Panc1 (cell line): ENCODE results near the gene RIPK1.

Experiments used
- POLR2AphosphoS5 ChIP-seq: IDR thresholded peaks from 2 replicates; pipeline ENCODE4 v1.6.1; 2012; ENCODE audit warnings: mild to moderate bottlenecking, low read depth, low read length, moderate library complexity
- SIN3A ChIP-seq: IDR thresholded peaks from 2 replicates; pipeline ENCODE4 v1.6.1; 2012; ENCODE audit warnings: low read depth, mild to moderate bottlenecking, low read length, moderate library complexity, borderline replicate concordance; ENCODE audit not compliant: insufficient read depth
- TF ChIP-seq, protein P1 (sequence below): fragments of 450-650 bp; IDR thresholded peaks from 2 replicates; pipeline ENCODE4 v1.5.1; 2017; ENCODE audit warnings: mild to moderate bottlenecking
- TF ChIP-seq, protein P2 (sequence below), 2 experiments: IDR thresholded peaks; 2 replicates each; pipeline ENCODE4 v1.6.1; 2011 to 2012; ENCODE audit warnings: low read depth in 2 of 2, control low read depth in 1 of 2, low read length in 1 of 2, mild to moderate bottlenecking in 1 of 2, moderate library complexity in 1 of 2; ENCODE audit not compliant: insufficient read depth in 1 of 2

DNA sequence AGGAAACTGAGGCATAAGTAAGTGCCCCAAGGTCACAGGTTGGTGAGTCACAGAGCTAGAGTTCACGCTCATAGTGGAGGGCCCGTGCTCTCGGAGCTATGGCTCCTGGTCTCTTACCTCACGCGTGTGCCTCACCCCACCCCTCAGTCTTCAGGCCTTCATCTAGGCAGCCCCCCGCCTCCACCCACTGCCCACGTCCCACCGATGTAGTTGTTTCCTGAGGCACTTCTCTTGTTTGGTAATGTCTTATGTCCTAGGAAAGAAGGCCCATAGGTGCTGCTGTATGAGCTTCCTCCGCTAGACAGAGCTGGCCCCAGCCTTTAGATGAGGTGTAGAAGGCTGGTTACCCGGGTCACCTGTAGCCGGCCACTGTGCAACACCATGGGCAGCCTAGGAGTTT lies 5.1 kb downstream of the RIPK1 start:
- TF ChIP-seq, protein P1, sequence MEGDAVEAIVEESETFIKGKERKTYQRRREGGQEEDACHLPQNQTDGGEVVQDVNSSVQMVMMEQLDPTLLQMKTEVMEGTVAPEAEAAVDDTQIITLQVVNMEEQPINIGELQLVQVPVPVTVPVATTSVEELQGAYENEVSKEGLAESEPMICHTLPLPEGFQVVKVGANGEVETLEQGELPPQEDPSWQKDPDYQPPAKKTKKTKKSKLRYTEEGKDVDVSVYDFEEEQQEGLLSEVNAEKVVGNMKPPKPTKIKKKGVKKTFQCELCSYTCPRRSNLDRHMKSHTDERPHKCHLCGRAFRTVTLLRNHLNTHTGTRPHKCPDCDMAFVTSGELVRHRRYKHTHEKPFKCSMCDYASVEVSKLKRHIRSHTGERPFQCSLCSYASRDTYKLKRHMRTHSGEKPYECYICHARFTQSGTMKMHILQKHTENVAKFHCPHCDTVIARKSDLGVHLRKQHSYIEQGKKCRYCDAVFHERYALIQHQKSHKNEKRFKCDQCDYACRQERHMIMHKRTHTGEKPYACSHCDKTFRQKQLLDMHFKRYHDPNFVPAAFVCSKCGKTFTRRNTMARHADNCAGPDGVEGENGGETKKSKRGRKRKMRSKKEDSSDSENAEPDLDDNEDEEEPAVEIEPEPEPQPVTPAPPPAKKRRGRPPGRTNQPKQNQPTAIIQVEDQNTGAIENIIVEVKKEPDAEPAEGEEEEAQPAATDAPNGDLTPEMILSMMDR: no peak
- TF ChIP-seq, protein P2, sequence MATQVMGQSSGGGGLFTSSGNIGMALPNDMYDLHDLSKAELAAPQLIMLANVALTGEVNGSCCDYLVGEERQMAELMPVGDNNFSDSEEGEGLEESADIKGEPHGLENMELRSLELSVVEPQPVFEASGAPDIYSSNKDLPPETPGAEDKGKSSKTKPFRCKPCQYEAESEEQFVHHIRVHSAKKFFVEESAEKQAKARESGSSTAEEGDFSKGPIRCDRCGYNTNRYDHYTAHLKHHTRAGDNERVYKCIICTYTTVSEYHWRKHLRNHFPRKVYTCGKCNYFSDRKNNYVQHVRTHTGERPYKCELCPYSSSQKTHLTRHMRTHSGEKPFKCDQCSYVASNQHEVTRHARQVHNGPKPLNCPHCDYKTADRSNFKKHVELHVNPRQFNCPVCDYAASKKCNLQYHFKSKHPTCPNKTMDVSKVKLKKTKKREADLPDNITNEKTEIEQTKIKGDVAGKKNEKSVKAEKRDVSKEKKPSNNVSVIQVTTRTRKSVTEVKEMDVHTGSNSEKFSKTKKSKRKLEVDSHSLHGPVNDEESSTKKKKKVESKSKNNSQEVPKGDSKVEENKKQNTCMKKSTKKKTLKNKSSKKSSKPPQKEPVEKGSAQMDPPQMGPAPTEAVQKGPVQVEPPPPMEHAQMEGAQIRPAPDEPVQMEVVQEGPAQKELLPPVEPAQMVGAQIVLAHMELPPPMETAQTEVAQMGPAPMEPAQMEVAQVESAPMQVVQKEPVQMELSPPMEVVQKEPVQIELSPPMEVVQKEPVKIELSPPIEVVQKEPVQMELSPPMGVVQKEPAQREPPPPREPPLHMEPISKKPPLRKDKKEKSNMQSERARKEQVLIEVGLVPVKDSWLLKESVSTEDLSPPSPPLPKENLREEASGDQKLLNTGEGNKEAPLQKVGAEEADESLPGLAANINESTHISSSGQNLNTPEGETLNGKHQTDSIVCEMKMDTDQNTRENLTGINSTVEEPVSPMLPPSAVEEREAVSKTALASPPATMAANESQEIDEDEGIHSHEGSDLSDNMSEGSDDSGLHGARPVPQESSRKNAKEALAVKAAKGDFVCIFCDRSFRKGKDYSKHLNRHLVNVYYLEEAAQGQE (IDR thresholded peaks at IDR 0.05; ENCODE audit: insufficient read depth in 1 of 2, low read depth in 2 of 2, low read length in 1 of 2): no peak
- TF ChIP-seq POLR2AphosphoS5 (no peak), SIN3A (no peak)
